Smooth muscle cell of the coronary artery (primary cell): ENCODE results near the gene MRM3. TPM values are rescaled to one million over a fixed set of nuclear protein-coding genes. Genes with fewer than 3 reads are reported as not detected.

Experiments used
- total RNA-seq: library from RNA; depleted of rRNA; stranded (reverse); fragments of >200 nt; gene quantifications from 2 replicates; pipeline ENCODE4 v1.2.3, GENCODE V29; 2014; ENCODE audit warnings: low replicate concordance

The MRM3 gene, protein sequence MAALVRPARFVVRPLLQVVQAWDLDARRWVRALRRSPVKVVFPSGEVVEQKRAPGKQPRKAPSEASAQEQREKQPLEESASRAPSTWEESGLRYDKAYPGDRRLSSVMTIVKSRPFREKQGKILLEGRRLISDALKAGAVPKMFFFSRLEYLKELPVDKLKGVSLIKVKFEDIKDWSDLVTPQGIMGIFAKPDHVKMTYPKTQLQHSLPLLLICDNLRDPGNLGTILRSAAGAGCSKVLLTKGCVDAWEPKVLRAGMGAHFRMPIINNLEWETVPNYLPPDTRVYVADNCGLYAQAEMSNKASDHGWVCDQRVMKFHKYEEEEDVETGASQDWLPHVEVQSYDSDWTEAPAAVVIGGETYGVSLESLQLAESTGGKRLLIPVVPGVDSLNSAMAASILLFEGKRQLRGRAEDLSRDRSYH
- 17.6 and 22.5 TPM in 2 replicates for total RNA-seq

DNA sequence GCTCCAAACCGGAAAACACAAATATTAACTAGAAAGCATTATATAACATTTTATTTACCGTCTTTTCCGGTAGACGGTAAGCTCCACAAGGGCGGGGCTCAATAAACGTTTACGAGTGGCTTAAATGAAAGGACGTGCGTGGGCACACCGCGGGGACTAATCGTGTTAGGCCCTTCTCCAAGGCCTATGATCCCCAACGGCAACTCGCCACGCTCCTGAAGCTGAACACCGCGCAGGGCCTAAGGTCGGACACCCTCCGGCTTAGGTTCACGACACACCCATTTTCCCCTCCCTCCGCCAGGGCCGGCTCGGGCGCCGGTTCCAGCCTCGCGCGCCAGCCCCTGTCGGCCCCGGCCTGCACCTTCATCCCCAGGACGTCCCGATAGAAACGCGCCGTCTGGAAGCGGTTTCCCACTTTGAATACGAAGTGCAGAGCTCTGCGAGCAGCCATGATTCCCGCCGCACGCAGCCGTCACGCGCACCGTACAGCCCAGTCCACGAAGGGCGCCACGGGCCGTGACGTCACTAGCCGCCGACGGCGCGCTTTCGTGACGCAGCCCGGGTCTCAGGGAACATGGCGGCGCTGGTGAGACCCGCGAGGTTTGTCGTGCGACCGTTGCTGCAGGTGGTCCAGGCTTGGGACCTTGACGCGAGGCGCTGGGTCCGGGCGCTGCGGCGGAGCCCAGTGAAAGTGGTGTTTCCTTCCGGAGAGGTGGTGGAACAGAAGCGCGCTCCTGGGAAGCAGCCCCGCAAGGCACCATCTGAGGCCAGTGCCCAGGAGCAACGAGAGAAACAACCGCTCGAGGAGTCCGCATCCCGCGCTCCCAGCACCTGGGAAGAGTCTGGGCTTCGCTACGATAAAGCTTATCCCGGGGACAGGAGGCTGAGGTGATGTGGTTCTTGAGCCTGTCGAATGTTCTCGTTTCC lies at the start of gene MRM3, which contains the start of gene GLOD4:
Gene MRM3 (plus strand): TSS at position 549 of the 927 bp plus-strand sequence. CDS start 26 bp downstream, at position 575.
Gene GLOD4 (minus strand): TSS at position 476 of the 927 bp plus-strand sequence. CDS start 25 bp downstream, at position 451.

DNA sequence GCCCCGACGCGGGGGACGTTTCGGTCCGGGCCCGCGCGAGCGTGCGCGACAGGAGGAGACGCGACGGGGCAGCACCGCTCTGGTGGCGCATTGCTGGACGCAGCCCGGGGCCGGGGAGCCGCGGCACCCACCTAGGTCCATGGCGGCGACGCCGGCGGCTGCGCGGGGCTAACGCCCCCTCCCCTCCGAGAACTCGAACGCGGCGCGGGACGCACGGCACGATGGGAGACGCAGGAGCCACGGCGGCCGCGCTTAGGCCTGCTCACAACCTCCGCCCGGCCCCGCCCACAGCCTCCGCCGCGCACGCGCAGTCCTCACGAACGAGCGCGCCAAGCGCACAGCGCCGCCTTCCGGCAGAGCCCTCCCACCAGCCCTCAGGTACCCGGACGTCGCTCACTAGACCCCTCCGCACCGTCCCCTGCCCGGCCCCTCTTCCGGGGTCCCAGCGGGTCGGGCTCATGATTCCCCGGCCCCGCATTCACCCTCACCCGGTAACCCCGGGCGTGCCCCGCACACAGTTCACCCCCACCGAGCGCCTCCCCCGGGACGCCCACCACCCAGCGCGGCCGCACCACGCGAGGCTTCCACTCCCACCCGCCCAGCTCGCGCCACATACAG lies 30.0 kb upstream of the MRM3 start, which contains the start of gene GEMIN4:
Gene GEMIN4 (minus strand): TSS at position 263 of the 618 bp plus-strand sequence. CDS start 122 bp downstream, at position 141.

Other genes with a start within 250 kb of the MRM3 start
- gene VPS53, start 67.5 kb upstream of the MRM3 start, total RNA-seq: 20.4 and 22.0 TPM in 2 replicates
- 18.9 and 21.1 TPM in 2 replicates for gene TLCD3A, start 49.8 kb upstream of the MRM3 start, total RNA-seq
- gene GEMIN4, start 30.1 kb upstream of the MRM3 start, total RNA-seq: 9.2 and 9.5 TPM in 2 replicates
- 32.6 and 37.7 TPM in 2 replicates for gene GLOD4, start 73 bp upstream of the MRM3 start, total RNA-seq
- 2.2 and 5.9 TPM in 2 replicates for gene NXN, start 197.4 kb downstream of the MRM3 start, total RNA-seq
- 8.9 and 11.2 TPM in 2 replicates for gene TIMM22, start 214.8 kb downstream of the MRM3 start, total RNA-seq